ENCODE data around the gene CFAP58. TPM values are rescaled to one million over a fixed set of nuclear protein-coding genes. Genes with fewer than 3 reads are reported as not detected.

The CFAP58 gene
- total RNA-seq, 1 experiment from 2014 or later: 0.63 TPM

DNA sequence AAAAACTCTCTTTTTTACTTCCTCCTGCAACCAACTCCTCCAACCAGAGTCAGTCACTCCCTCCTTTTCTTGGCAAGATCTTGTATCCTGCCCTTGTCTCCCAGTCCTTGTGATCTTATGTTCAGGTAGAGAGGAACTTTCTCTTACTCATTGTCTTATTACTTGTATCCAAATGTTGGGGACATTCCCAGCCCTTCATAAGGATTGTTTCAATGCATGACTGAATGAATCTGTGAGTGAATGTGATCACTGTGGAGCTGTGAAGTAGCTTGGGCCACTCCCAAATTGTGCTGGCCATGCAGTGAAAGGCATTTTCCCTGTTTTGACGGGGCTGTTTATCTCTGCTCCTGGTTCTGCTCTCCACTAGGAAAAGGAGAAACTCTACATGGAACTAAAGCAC lies 93.7 kb downstream of the CFAP58 start:
- Histone ChIP-seq H3K9ac (ENCODE audit: extremely low read depth, insufficient read length, low read length) (no peak overlapping the region), H4K5ac (ENCODE audit: insufficient read length, low read depth, low read length) (no peak overlapping the region), H3K18ac (ENCODE audit: insufficient read length, low read depth, low read length) (no peak overlapping the region), H2BK5ac (ENCODE audit: insufficient read length, low read length) (no peak overlapping the region), H3K79me1 (ENCODE audit: insufficient read depth, low read depth, low read length, poor library complexity, severe bottlenecking) (no peaks in the 10 kb centered on the region), H3K56ac (ENCODE audit: insufficient read length, low read depth, low read length) (no peak overlapping the region), H4K20me1 (ENCODE audit: control insufficient read depth, insufficient read depth, insufficient read length) (no peaks in the 10 kb centered on the region), H3K23ac (ENCODE audit: insufficient read length, low read depth, low read length) (no peak overlapping the region), H2BK12ac (ENCODE audit: insufficient read length, low read depth, low read length) (no peak overlapping the region), H3K79me2 (ENCODE audit: insufficient read depth, low read length) (no peaks in the 10 kb centered on the region), H2BK120ac (ENCODE audit: low read depth, low read length, poor library complexity, severe bottlenecking) (no peak overlapping the region), H3K27ac (ENCODE audit: insufficient read length, low read depth, low read length) (no peak overlapping the region), H3K27me3 (ENCODE audit: insufficient read depth, low read length) (no peaks in the 10 kb centered on the region), H2AFZ (ENCODE audit: low read length) (no peak overlapping the region), H3K23me2 (ENCODE audit: insufficient read length, low read depth, low read length, poor library complexity, severe bottlenecking) (no peaks in the 10 kb centered on the region), H3K4me1 (ENCODE audit: insufficient read depth, low read length) (peaks cover 3% of the 10 kb centered on the region; the same call in 1 of the 2 replicates), H2AK5ac (ENCODE audit: insufficient read length, low read length) (no peak overlapping the region), H4K91ac (ENCODE audit: insufficient read length, low read depth, low read length) (no peak overlapping the region), H4K8ac (replicated peaks; ENCODE audit: insufficient read length, low read depth, low read length) (no peak overlapping the region), H3K4me2 (ENCODE audit: insufficient read depth, insufficient read length, low read length) (no peak overlapping the region), H3K9me3 (ENCODE audit: control insufficient read depth, low read depth, low read length) (no peaks in the 10 kb centered on the region), H3K4ac (ENCODE audit: low read depth, low read length) (no peak overlapping the region), H3T11ph (ENCODE audit: low read length) (no peak overlapping the region), H2BK15ac (ENCODE audit: low read depth, low read length) (no peak overlapping the region), H3K14ac (ENCODE audit: insufficient read depth, low read length) (no peak overlapping the region; the same call in 1 of the 2 replicates), H2BK20ac (ENCODE audit: low read depth, low read length, poor library complexity, severe bottlenecking) (no peak overlapping the region)
- peak overlapping the region in 1 of 3 experiments; percentile 3; a peak in 1 of 7 replicates for H3K27ac Mint-ChIP-seq
- peaks cover 5 to 13% of the 10 kb centered on the region in 2 experiments for H3K4me1 Mint-ChIP-seq
- H3K27me3 Mint-ChIP-seq (ENCODE audit: low read depth): no peaks in the 10 kb centered on the region
- DNase-seq: no peak
- WGBS (ENCODE audit: extremely low coverage, insufficient read length, low lambda C conversion rate): no CpG with 5 or more reads among the region's 1 CpG
- TF ChIP-seq, protein P1, sequence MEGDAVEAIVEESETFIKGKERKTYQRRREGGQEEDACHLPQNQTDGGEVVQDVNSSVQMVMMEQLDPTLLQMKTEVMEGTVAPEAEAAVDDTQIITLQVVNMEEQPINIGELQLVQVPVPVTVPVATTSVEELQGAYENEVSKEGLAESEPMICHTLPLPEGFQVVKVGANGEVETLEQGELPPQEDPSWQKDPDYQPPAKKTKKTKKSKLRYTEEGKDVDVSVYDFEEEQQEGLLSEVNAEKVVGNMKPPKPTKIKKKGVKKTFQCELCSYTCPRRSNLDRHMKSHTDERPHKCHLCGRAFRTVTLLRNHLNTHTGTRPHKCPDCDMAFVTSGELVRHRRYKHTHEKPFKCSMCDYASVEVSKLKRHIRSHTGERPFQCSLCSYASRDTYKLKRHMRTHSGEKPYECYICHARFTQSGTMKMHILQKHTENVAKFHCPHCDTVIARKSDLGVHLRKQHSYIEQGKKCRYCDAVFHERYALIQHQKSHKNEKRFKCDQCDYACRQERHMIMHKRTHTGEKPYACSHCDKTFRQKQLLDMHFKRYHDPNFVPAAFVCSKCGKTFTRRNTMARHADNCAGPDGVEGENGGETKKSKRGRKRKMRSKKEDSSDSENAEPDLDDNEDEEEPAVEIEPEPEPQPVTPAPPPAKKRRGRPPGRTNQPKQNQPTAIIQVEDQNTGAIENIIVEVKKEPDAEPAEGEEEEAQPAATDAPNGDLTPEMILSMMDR (conservative IDR thresholded peaks at IDR 0.05): no peak
- no peak overlapping the region for H3K4me3 Mint-ChIP-seq
- H3K9me3 Mint-ChIP-seq: no peaks in the 10 kb centered on the region
- no peaks in the 10 kb centered on the region for H3K36me3 Mint-ChIP-seq (ENCODE audit: insufficient read depth in 1 of 3, low read depth in 3 of 3)
